CD14-positive monocyte (primary cell): Measurements from ENCODE around the gene KBTBD13. TPM values are rescaled to one million over a fixed set of nuclear protein-coding genes. Genes with fewer than 3 reads are reported as not detected.

Source experiments
- DNase-seq, 3 donors: peaks; one replicate each; pipeline ENCODE4 v3.0.0-alpha.2; 2011 to 2022
- H2AFZ ChIP-seq: 2 replicates; pipeline ENCODE4 v1.6.0; 2012; ENCODE audit warnings: mild to moderate bottlenecking, low read depth, low read length, inconsistent platforms; ENCODE audit not compliant: insufficient read depth, poor library complexity, severe bottlenecking
- H3K27ac ChIP-seq, 2 donors: 1 replicate in 1 of 2; 2 replicates in 1 of 2; pipeline ENCODE4 v1.5.1; 2012 to 2013; ENCODE audit warnings: low read length in 2 of 2, control low read depth in 1 of 2, inconsistent platforms in 1 of 2, low read depth in 1 of 2, mild to moderate bottlenecking in 1 of 2
- H3K27me3 ChIP-seq, 2 donors: one replicate each; pipeline versions ENCODE4 v1.6.0 to v1.6.1; 2011 to 2013; ENCODE audit warnings: low read length in 2 of 2; ENCODE audit not compliant: control insufficient read depth in 2 of 2, insufficient read depth in 2 of 2
- H3K36me3 ChIP-seq, 2 donors: replicated peaks in 1 of 2; 1 replicate in 1 of 2; 2 replicates in 1 of 2; pipeline versions ENCODE4 v1.5.1 to v1.6.1; 2012 to 2013; ENCODE audit warnings: low read length in 2 of 2, control low read depth in 1 of 2, inconsistent platforms in 1 of 2, mild to moderate bottlenecking in 1 of 2; ENCODE audit not compliant: insufficient read depth in 2 of 2, control insufficient read depth in 1 of 2
- H3K4me1 ChIP-seq, 2 donors: 1 replicate in 1 of 2; 2 replicates in 1 of 2; pipeline versions ENCODE4 v1.5.1 to v1.6.1; 2012 to 2013; ENCODE audit warnings: low read length in 2 of 2, control low read depth in 1 of 2, inconsistent platforms in 1 of 2, mild to moderate bottlenecking in 1 of 2, moderate library complexity in 1 of 2; ENCODE audit not compliant: insufficient read depth in 2 of 2, control insufficient read depth in 1 of 2
- H3K4me2 ChIP-seq: replicated peaks from 2 replicates; pipeline ENCODE3; 2012; ENCODE audit warnings: low read length, moderate library complexity, mild to moderate bottlenecking; ENCODE audit not compliant: poor library complexity, severe bottlenecking; ENCODE audit errors: extremely low read depth
- H3K4me3 ChIP-seq, 3 experiments: fragments of 200-600 bp in 1 of 3; sonication (generic) in 1 of 3; replicated peaks in 1 of 3; 1 replicate in 2 of 3; 2 replicates in 1 of 3; pipeline ENCODE4 v1.5.1; 2011 to 2013; ENCODE audit warnings: low read length in 3 of 3, mild to moderate bottlenecking in 3 of 3, control low read depth in 2 of 3, low read depth in 2 of 3, inconsistent platforms in 1 of 3, moderate library complexity in 1 of 3
- H3K79me2 ChIP-seq: 2 replicates; pipeline ENCODE4 v1.6.0; 2012; ENCODE audit warnings: mild to moderate bottlenecking, control low read depth, inconsistent platforms, low read length, moderate library complexity; ENCODE audit not compliant: insufficient read depth
- H3K9ac ChIP-seq: 2 replicates; pipeline ENCODE4 v1.6.0; 2017; ENCODE audit warnings: low read length, mild to moderate bottlenecking; ENCODE audit not compliant: insufficient read depth, poor library complexity, severe bottlenecking
- H3K9me3 ChIP-seq, 2 donors: replicated peaks in 1 of 2; 1 replicate in 1 of 2; 2 replicates in 1 of 2; pipeline versions ENCODE4 v1.5.1 to v1.6.1; 2012 to 2013; ENCODE audit warnings: low read length in 2 of 2, control low read depth in 1 of 2; ENCODE audit not compliant: control insufficient read depth in 1 of 2, insufficient read depth in 1 of 2
- H4K20me1 ChIP-seq: 2 replicates; pipeline ENCODE4 v1.6.0; 2012; ENCODE audit warnings: mild to moderate bottlenecking, low read length, control low read depth, moderate library complexity; ENCODE audit not compliant: insufficient read depth
- H3K27ac Mint-ChIP-seq, 7 donors: one replicate each; pipeline ENCODE4 v1.8.0; 2020; ENCODE audit warnings: mild to moderate bottlenecking in 7 of 7, mixed read lengths in 7 of 7, moderate library complexity in 6 of 7, inconsistent platforms in 2 of 7
- H3K27me3 Mint-ChIP-seq, 3 donors: one replicate each; pipeline ENCODE4 v1.8.0; 2021 to 2022; ENCODE audit warnings: low read depth in 3 of 3, mild to moderate bottlenecking in 3 of 3, mixed read lengths in 3 of 3, moderate library complexity in 3 of 3, inconsistent platforms in 1 of 3
- H3K36me3 Mint-ChIP-seq, 2 donors: one replicate each; pipeline ENCODE4 v1.8.0; 2020; ENCODE audit warnings: mixed read lengths in 2 of 2, inconsistent platforms in 1 of 2, mild to moderate bottlenecking in 1 of 2
- H3K4me1 Mint-ChIP-seq: one replicate; pipeline ENCODE4 v1.8.0; 2020; ENCODE audit warnings: mild to moderate bottlenecking, mixed read lengths
- H3K4me3 Mint-ChIP-seq, 2 donors: one replicate each; pipeline ENCODE4 v1.8.0; 2020; ENCODE audit warnings: mild to moderate bottlenecking in 2 of 2, mixed read lengths in 2 of 2, moderate library complexity in 1 of 2
- H3K9me3 Mint-ChIP-seq, 7 donors: one replicate each; pipeline ENCODE4 v1.8.0; 2020 to 2022; ENCODE audit warnings: mixed read lengths in 7 of 7, mild to moderate bottlenecking in 6 of 7, moderate library complexity in 6 of 7, inconsistent platforms in 2 of 7
- CTCF ChIP-seq: fragments of 200-600 bp; IDR thresholded peaks from one replicate; pipeline ENCODE4 v1.8.0; 2022; ENCODE audit warnings: antibody characterized with exemption, mild to moderate bottlenecking
- WGBS: methylation state at CpG from one replicate; pipeline ENCODE4 v1.1.5; 2013; ENCODE audit warnings: missing lambda C conversion rate; ENCODE audit not compliant: insufficient coverage; 5-methylcytosine and 5-hydroxymethylcytosine counted together
- intact Hi-C, 2 donors: fragments of 100-400 bp; cut with micrococcal nuclease; formaldehyde crosslinking; loops; one replicate each; pipeline versions ENCODE4 v1.15.0 to v1.15.1; 2023
- polyA plus RNA-seq, 3 donors: library from polyadenylated mRNA; depleted of rRNA in 1 of 3; unstranded in 2 of 3; stranded (reverse) in 1 of 3; fragments of 300-500 nt in 2 of 3; fragments of >200 nt in 1 of 3; fragmentation: Illumina TruSeq in 2 of 3; gene quantifications; 1 replicate in 2 of 3; 2 replicates in 1 of 3; pipeline ENCODE4 v1.2.3, GENCODE V29; 2012 to 2021

Gene KBTBD13
- polyA plus RNA-seq, 3 donors, result not detected

- peaks cover 7% of the 10 kb centered on the region for H3K79me2 ChIP-seq
These were observed 47.4 kb upstream of the KBTBD13 start, which contains the start of gene MTFMT for GRCh38 chr15:65028921-65029735. Gene MTFMT (minus strand): TSS chr15:65029639. CDS start chr15:65029613, 26 bp downstream.

More at GRCh38 chr15:65028921-65029735, 47.4 kb upstream of the KBTBD13 start, which contains the start of gene MTFMT:
- no peak for TF ChIP-seq CTCF
- peaks cover 24 to 29% of the 10 kb centered on the region in 2 donors for H3K4me1 ChIP-seq
- H3K27ac ChIP-seq, result peak within 1 kb of the TSS in 1 of 2 donors; percentile 62
- under 1% methylated on average over 70 of the region's 73 CpGs for WGBS
- H3K36me3 ChIP-seq, result peaks cover 18 to 28% of the 10 kb centered on the region in 2 donors
- Mint-ChIP-seq H3K36me3 (peaks cover 22 to 25% of the 10 kb centered on the region in 2 donors), H3K4me1 (peaks cover 26% of the 10 kb centered on the region), H3K27me3 (peaks cover 6 to 13% (median 10%) of the 10 kb centered on the region in 3 donors), H3K27ac (peak within 1 kb of the TSS in 3 of 7 donors; percentile 24 to 41 (median 33)), H3K4me3 (peak within 1 kb of the TSS; percentile 84 to 91), H3K9me3 (no peaks in the 10 kb centered on the region)
- peak within 1 kb of the TSS; percentile 99 for H2AFZ ChIP-seq
- peak; percentile 69 to 78 (median 72) for DNase-seq
- H3K4me2 ChIP-seq, result peak within 1 kb of the TSS; percentile 92
- H4K20me1 ChIP-seq, result peaks cover 8% of the 10 kb centered on the region
- H3K27me3 ChIP-seq, result peaks cover 0 to 9% of the 10 kb centered on the region in 2 donors
- intact Hi-C loops, result no loop called here
- H3K9ac ChIP-seq, result peak within 1 kb of the TSS; percentile 78
- no peaks in the 10 kb centered on the region for H3K9me3 ChIP-seq
- H3K4me3 ChIP-seq, result peak within 1 kb of the TSS; percentile 75 to 90 (median 87)
